Loucy (cell line): ENCODE measurements around the gene ZNF140.

ENCODE experiments used
- H2AFZ ChIP-seq: fragments of 200-600 bp; sonication (generic); 2 replicates; pipeline ENCODE4 v1.6.0; 2016; ENCODE audit warnings: antibody characterized with exemption, mild to moderate bottlenecking, low read length, moderate library complexity
- H3F3A ChIP-seq: fragments of 200-600 bp; 2 replicates; pipeline ENCODE4 v1.6.0; 2016; ENCODE audit warnings: antibody characterized with exemption, low read depth, mild to moderate bottlenecking
- H3K27me3 ChIP-seq: fragments of 200-600 bp; sonication (generic); 2 replicates; pipeline ENCODE4 v1.6.1; 2014; ENCODE audit warnings: low read length, mild to moderate bottlenecking; ENCODE audit not compliant: insufficient read depth, poor library complexity, severe bottlenecking
- H3K36me3 ChIP-seq: fragments of 200-600 bp; sonication (generic); 2 replicates; pipeline ENCODE4 v1.6.1; 2016; ENCODE audit warnings: low read length; ENCODE audit not compliant: insufficient read depth
- H3K4me1 ChIP-seq: fragments of 200-600 bp; sonication (generic); 2 replicates; pipeline ENCODE4 v1.5.1; 2014; ENCODE audit warnings: low read length, mild to moderate bottlenecking; ENCODE audit not compliant: insufficient read depth, poor library complexity, severe bottlenecking
- H3K4me2 ChIP-seq: fragments of 200-600 bp; sonication (generic); 2 replicates; pipeline ENCODE4 v1.6.0; 2014; ENCODE audit warnings: antibody characterized with exemption, low read length, low read depth, mild to moderate bottlenecking; ENCODE audit not compliant: poor library complexity, severe bottlenecking
- H3K4me3 ChIP-seq: fragments of 200-600 bp; sonication (generic); 2 replicates; pipeline ENCODE4 v1.5.1; 2014; ENCODE audit warnings: low read length, mild to moderate bottlenecking, mixed read lengths; ENCODE audit not compliant: poor library complexity, severe bottlenecking
- H3K79me2 ChIP-seq: fragments of 200-600 bp; sonication (generic); 2 replicates; pipeline ENCODE4 v1.6.1; 2014; ENCODE audit warnings: low read length; ENCODE audit not compliant: insufficient read depth
- H3K9ac ChIP-seq: fragments of 200-600 bp; sonication (generic); 2 replicates; pipeline ENCODE4 v1.6.0; 2014; ENCODE audit warnings: mild to moderate bottlenecking, low read depth, low read length, moderate library complexity; ENCODE audit not compliant: poor library complexity, severe bottlenecking
- H3K9me2 ChIP-seq: fragments of 200-600 bp; sonication (generic); replicated peaks from 2 replicates; pipeline ENCODE4 v1.6.1; 2016; ENCODE audit warnings: low read depth, low read length, mixed read lengths
- H3K9me3 ChIP-seq: fragments of 200-600 bp; sonication (generic); 2 replicates; pipeline ENCODE4 v1.6.1; 2014; ENCODE audit warnings: mild to moderate bottlenecking, antibody characterized with exemption, low read length, low read depth; ENCODE audit not compliant: insufficient read depth
- H4K20me1 ChIP-seq: fragments of 200-600 bp; sonication (generic); 2 replicates; pipeline ENCODE4 v1.6.0; 2014; ENCODE audit warnings: antibody characterized with exemption, low read length, mild to moderate bottlenecking; ENCODE audit not compliant: insufficient read depth, poor library complexity, severe bottlenecking
- CTCF ChIP-seq: fragments of 200-600 bp; sonication (generic); conservative IDR thresholded peaks from 2 replicates; pipeline ENCODE4 v1.5.1; 2014; ENCODE audit warnings: mild to moderate bottlenecking, antibody characterized with exemption, low read length
- EZH2phosphoT487 ChIP-seq: fragments of 200-600 bp; IDR thresholded peaks from 2 replicates; pipeline ENCODE4 v1.6.1; 2018; ENCODE audit warnings: antibody characterized with exemption, mild to moderate bottlenecking, moderate library complexity, borderline replicate concordance

The ZNF140 gene

GRCh38 chr12:133135747-133136146, 55.0 kb downstream of the ZNF140 start:
- no peak overlapping the region for H3K4me3 ChIP-seq
- TF ChIP-seq EZH2phosphoT487 (no peak), CTCF (no peak)
- no peaks in the 10 kb centered on the region for H3K27me3 ChIP-seq
- peaks cover 2% of the 10 kb centered on the region for H3K4me1 ChIP-seq
- no peaks in the 10 kb centered on the region for H4K20me1 ChIP-seq
- H3K9me3 ChIP-seq: peaks cover 49% of the 10 kb centered on the region
- H3F3A ChIP-seq: no peaks in the 10 kb centered on the region
- no peak overlapping the region for H3K9ac ChIP-seq
- no peaks in the 10 kb centered on the region for H3K79me2 ChIP-seq
- H3K4me2 ChIP-seq: no peak overlapping the region
- H3K36me3 ChIP-seq: no peaks in the 10 kb centered on the region
- no peaks in the 10 kb centered on the region for H3K9me2 ChIP-seq
- H2AFZ ChIP-seq: no peak overlapping the region

GRCh38 chr12:133145981-133146380, 65.3 kb downstream of the ZNF140 start:
- peaks cover 17% of the 10 kb centered on the region; the same call in 1 of the 2 replicates for H3K9me3 ChIP-seq

GRCh38 chr12:133156125-133156690, 75.5 kb downstream of the ZNF140 start:
- H3K27me3 ChIP-seq: no peaks in the 10 kb centered on the region
- H3K4me3 ChIP-seq: no peak overlapping the region
- no peak overlapping the region for H2AFZ ChIP-seq
- H3K9me2 ChIP-seq: no peaks in the 10 kb centered on the region
- no peaks in the 10 kb centered on the region for H3K4me1 ChIP-seq
- no peak overlapping the region for H3K4me2 ChIP-seq
- peaks cover 61% of the 10 kb centered on the region; the same call in 1 of the 2 replicates for H3K9me3 ChIP-seq
- no peaks in the 10 kb centered on the region for H4K20me1 ChIP-seq
- H3F3A ChIP-seq: no peaks in the 10 kb centered on the region
- no peak for TF ChIP-seq EZH2phosphoT487
- no peak for TF ChIP-seq CTCF
- H3K36me3 ChIP-seq: no peaks in the 10 kb centered on the region
- H3K9ac ChIP-seq: no peak overlapping the region
- H3K79me2 ChIP-seq: no peaks in the 10 kb centered on the region

More at GRCh38 chr12:133145981-133146380, 65.3 kb downstream of the ZNF140 start:
- Histone ChIP-seq H4K20me1 (no peaks in the 10 kb centered on the region), H2AFZ (no peak overlapping the region), H3K27me3 (no peaks in the 10 kb centered on the region), H3K36me3 (no peaks in the 10 kb centered on the region), H3K4me3 (no peak overlapping the region), H3F3A (no peaks in the 10 kb centered on the region), H3K4me1 (no peaks in the 10 kb centered on the region), H3K4me2 (no peak overlapping the region), H3K79me2 (no peaks in the 10 kb centered on the region), H3K9me2 (no peaks in the 10 kb centered on the region), H3K9ac (no peak overlapping the region)
- no peak for TF ChIP-seq EZH2phosphoT487
- no peak for TF ChIP-seq CTCF
